ENCODE measurements around the gene LARGE1.

LARGE1 gene

GRCh38 chr22:33909911-33910310 lies 10.4 kb downstream of the LARGE1 start:
- DNase-seq, result no peak

DNA sequence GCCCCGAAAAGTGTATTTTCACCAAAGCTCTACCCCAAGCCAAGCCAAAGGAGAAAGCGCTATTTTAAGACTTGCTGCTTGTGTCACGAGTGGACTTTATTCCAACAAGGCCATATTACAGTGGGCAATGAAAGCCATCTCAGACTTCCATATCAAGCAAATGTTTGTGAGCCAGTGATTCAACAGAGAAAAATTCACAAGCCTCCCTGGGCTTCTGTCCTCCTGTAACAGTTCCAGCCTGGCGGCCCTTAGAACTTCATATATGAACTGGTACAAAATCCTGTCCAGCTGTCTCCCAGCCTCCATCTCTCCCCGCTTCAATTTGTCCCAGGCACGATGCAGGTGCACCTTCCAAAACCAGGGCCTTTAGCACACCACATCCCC lies 11.2 kb downstream of the LARGE1 start:
- DNase-seq, result no peak

GRCh38 chr22:33908171-33909074 lies 11.9 kb downstream of the LARGE1 start:
- DNase-seq, result no peak

DNA sequence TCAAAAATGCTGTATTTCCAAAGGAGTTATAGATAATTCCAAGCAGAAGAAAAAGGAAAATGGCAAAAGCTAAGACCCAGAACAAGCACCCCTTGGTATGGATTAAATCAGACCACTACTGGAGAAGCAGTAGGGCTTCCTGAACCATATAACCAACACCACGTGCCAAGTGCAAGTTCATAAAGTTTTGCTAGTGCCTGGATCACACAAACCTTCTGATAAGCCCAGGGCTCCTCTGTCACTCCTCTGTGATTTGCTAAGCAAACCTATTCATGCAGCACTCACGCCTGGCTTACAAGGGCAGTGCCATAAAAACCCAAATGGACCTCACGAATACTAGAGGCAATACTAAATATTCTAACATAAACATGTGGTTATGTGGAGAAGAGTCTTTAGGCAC lies 13.3 kb downstream of the LARGE1 start:
- no peak for DNase-seq

DNA sequence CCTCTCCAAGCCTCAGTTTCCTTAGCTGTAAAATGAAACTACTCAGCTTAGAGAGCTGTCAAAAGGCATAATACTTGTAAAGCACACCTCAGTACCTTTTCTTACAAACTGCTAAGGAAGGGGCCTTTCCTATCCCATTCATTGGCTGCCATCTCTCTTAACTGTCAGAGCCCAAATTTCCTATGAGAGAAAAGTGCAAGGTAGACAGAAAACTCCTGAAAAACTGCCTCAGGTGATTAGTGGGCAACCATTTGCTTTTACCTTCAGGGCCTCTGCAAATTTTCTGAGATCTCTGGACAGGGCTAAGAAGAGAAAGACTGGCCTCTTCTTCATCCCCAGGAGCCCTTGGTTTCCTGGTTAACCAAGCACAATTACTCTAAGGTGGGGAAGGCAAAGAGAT lies 13.8 kb downstream of the LARGE1 start:
- no peak for DNase-seq

GRCh38 chr22:33903012-33903411 lies 17.3 kb downstream of the LARGE1 start:
- no peak for DNase-seq

DNA sequence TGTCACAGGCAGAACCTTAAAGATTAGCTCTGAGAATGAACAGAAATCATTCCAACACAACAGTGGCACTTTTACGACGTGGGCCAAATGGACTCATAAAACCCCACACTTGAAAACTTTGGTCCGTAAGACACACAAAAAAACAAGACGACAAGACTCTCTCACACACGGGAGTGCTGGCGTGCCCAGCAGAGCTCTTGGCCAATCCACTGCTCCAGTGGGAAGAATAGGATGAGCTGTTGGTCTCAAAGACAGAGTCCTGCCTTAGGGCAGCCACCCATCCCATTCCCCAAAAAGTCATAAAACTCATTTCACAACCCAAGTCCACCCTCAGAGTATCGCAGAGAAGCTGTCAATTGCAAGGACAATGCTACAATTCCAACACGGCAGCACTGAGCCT lies 18.2 kb downstream of the LARGE1 start:
- no peak for DNase-seq

GRCh38 chr22:33898121-33898520 lies 22.2 kb downstream of the LARGE1 start:
- no peak for DNase-seq

DNA sequence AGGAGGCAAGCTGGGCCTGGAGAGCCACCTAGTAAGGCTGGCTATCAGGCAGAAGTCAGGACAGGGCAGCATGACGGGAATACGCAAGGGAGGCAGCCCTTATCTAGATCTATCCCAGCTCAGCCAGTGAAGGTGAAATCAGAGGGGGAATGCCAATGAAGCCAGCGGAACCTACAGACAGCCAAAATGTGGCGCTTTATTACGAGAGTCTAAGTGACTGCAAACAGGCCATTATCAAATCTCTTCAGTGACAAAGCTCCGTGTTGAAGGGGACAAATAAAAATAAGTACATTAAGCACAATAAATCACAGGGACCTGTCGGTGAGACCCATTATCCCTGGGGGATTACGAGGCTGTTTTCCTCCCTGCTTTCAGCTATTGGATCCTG lies 22.8 kb downstream of the LARGE1 start:
- no peak for DNase-seq

DNA sequence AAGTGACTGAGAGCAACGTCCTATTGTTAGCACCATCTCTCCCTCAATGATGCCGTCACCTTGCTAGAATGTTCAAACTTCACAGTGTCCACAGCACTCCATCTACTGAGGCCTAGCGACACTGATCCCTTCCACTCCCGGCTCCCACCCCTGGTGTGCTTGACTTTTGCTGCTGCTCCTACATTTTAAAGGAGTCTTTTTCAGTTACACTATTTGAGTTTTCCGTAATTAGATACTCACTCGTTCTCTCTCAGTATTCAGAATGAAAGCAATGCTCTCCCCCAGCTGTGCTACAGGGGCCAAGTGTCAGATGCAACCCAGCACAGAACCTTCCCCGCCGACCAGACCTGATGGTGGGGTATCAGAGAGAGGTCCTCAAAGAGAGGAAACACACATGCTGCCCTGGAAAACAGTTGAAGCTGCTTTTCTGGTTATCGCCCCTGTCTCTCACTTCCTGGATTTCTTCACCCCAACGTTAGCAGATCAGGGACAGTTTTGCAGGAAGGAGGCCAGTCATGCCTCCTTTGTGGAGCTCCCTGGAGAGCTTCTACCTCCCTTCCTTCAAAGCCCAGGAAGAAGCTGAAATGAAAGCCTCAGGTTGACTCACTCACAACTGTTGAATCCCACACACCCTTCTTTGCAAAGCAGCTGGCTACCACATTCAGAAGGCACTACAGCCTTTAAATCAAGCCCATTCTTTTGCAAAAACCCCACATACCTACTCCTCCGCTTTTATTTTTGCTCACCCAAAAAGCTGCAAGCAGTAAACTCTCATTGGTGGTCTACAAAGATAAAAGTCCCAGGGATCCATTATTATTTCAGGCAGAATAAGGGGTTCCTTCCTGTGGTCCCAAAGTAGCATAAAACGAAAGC lies 23.5 kb downstream of the LARGE1 start:
- no peak for DNase-seq

DNA sequence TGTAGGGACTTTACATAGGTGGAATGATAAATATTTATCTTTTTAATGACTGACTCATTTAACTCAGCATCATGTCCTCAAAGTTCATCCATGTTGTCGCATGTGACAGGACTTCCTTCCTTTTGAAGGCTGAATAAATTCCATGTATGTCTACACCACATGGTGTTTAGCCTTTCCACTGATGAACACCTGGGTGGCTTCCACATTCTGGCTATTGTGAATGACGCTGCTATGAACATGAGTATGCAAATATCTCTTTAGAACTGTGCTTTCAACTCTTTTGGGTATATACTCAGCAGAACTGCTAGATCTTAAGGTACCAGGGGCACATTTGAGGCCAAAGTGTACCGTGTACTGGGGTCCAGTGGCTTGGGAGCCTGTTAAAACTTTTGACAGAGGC lies 24.1 kb downstream of the LARGE1 start:
- no peak for DNase-seq

DNA sequence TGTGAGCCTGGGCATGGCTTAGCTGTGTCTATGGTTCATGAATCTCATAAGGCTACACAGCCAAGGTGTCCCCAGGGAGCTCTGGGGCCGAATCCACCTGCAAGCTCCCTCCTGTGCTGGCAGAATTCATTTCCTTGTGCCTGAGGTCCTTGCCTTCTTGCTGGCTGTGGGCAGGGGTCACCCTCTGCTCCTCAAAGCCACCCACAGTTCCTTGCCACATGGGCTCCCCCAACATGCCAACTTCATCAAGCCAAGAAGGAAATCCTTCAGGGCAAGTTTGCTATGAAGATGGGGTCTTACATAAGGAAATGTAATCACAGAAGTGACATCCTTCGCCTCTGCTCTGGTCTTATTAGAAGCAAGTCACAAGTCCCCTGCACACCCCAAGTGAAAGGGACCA lies 24.8 kb downstream of the LARGE1 start:
- DNase-seq, result no peak

DNA sequence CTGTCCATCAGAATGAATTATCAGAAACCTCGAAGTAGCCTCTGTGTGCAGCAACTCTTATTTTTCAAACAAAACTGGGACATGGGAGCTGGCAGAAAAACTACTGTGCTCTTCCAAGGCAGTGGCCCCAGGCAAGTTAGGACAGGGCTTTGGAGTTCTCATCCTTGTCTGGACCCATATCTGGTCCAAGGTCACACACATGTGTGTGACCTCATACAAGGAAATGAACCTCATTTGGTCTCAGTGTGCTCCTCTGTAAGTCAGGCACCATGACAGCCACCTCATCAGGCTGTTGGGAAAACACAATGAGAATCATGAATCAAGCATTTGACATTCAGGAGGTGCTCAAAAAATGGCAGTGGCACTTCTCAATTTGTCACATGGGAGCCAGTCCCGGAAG lies 25.8 kb downstream of the LARGE1 start:
- DNase-seq, result no peak

DNA sequence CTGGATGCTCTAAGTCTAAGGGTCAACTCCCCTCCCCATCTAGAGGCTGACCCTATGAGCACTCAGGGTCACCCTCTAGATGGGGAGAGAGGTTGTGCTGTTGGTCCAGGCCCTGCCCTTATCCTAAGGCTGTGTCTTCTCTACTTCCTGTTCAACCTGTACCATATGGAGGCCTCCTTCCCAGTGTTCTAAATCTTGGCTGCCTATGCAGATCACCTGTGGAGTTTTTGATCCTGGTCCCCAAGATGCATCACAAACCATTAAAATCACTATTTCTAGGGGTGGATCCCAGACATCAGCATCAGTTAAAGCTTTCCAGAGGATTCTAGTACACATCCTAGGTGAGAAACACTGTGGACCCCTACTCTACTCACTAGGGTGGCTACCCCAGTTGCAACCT lies 26.2 kb downstream of the LARGE1 start:
- DNase-seq, result no peak

- DNase-seq, result no peak
These were observed 26.8 kb downstream of the LARGE1 start for GRCh38 chr22:33893512-33893911.

GRCh38 chr22:33891992-33892391 lies 28.3 kb downstream of the LARGE1 start:
- DNase-seq, result no peak

DNA sequence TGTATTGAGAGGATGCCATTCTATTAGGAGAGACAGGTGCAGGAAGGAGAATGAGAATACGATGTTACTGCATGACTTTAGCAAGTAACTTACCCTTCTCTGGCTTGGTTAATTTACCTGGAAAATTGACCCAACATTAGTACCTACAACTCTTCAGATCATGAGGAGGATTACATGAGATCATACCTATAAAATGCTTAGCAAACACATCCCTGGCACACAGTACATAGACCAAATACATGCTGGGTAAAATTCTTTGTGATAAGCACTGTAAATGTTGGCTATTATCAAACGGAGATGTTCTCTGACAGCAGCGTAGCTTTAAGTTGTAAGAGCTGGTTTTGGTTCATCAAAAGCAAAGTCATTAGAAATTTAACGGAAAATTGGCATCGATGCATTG lies 28.8 kb downstream of the LARGE1 start:
- no peak for DNase-seq

DNA sequence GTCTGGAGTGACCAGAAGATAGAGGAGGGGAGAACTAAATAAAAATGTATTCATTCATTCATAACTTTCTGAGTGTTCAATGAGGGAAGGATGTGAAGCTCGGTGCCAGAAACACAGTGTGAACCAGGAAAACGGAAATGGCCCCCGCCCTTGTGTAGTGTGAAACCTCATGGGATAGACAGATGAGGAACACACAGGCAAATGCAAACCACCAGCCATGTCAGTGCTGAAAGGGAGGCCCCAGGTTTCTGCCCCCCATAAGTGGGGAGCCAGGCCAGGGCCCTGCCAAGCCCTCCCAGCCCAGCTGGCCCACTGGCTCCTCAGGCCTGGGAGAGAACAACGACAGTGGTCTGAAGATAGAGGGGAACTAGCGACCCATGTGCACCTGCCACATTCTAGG lies 30.5 kb downstream of the LARGE1 start:
- DNase-seq, result no peak

GRCh38 chr22:33888821-33889220 lies 31.5 kb downstream of the LARGE1 start:
- DNase-seq, result no peak

GRCh38 chr22:33887173-33887572 lies 33.1 kb downstream of the LARGE1 start:
- no peak for DNase-seq

GRCh38 chr22:33886696-33887095 lies 33.6 kb downstream of the LARGE1 start:
- DNase-seq, result no peak

DNA sequence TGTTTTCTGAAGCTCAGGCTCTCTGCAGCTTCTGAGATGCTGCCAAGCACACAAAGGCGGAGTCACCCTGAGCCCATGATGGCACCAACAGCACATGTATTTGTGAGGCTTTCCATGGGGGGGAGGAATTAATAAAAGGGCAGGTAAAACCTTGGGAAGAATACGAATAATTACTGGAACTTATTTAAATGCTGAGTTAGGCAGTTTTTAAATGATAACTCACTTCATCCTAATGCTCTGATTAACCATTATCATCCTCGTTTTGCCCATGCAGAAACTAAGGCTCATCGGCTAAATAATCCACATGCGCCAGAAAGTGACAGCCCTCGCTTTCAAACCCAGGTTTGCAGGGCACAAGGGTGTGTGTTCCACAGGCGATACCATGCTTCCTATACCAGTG lies 35.4 kb downstream of the LARGE1 start:
- DNase-seq, result no peak

GRCh38 chr22:33883961-33884808 lies 36.1 kb downstream of the LARGE1 start:
- DNase-seq, result no peak

Measured in NCI-H748 treated with DMSO at 0.1 percent for 48 hours (cell line).